Mammary epithelial cell (primary cell): ENCODE results near the gene CIPC.

Experiments used
- EZH2 ChIP-seq: IDR thresholded peaks from 2 replicates; pipeline ENCODE4 v1.6.1; 2012; ENCODE audit warnings: low read length, inconsistent platforms, borderline replicate concordance
- TF ChIP-seq, protein P1 (sequence below), 2 donors: IDR thresholded peaks in 1 of 2; conservative IDR thresholded peaks in 1 of 2; 2 replicates each; pipeline ENCODE4 v1.5.1; 2011 to 2012; ENCODE audit warnings: inconsistent platforms in 2 of 2, low read length in 2 of 2, mild to moderate bottlenecking in 2 of 2, control low read depth in 1 of 2, low read depth in 1 of 2; ENCODE audit not compliant: insufficient read depth in 1 of 2; ENCODE audit errors: extremely low read depth in 1 of 2

GRCh38 chr14:77082356-77082755, 15.7 kb upstream of the CIPC start:
- TF ChIP-seq, protein P1, sequence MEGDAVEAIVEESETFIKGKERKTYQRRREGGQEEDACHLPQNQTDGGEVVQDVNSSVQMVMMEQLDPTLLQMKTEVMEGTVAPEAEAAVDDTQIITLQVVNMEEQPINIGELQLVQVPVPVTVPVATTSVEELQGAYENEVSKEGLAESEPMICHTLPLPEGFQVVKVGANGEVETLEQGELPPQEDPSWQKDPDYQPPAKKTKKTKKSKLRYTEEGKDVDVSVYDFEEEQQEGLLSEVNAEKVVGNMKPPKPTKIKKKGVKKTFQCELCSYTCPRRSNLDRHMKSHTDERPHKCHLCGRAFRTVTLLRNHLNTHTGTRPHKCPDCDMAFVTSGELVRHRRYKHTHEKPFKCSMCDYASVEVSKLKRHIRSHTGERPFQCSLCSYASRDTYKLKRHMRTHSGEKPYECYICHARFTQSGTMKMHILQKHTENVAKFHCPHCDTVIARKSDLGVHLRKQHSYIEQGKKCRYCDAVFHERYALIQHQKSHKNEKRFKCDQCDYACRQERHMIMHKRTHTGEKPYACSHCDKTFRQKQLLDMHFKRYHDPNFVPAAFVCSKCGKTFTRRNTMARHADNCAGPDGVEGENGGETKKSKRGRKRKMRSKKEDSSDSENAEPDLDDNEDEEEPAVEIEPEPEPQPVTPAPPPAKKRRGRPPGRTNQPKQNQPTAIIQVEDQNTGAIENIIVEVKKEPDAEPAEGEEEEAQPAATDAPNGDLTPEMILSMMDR (conservative IDR thresholded peaks at IDR 0.05 in 1 of 2, IDR thresholded peaks at IDR 0.05 in 1 of 2; ENCODE audit: extremely low read depth in 1 of 2, insufficient read depth in 1 of 2, low read depth in 1 of 2, low read length in 2 of 2), result no peak
- no peak for TF ChIP-seq EZH2
